ENCODE results near the gene SH3BP1.

DNA sequence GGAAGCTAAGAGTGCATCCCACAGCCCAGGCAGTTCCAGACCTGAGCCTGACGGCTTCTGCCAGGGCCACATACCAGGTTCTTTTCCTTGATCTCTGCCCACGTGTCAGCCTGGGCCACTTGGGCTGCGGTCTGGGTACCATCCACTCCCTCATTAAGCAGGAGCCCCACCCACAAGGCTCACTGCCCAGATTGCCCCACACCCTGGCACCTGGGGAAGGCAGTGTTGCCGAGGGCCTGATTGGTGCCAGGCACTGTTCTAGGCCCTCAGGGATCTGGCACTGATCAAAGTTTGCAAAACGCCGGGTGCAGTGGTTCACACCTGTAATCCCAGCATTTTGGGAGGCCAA is 15.5 kb upstream of the SH3BP1 start:
- TF ChIP-seq POLR2A (IDR thresholded peaks at IDR 0.05; ENCODE audit: low read depth, low read length) (no peak), POLR2AphosphoS5 (IDR thresholded peaks at IDR 0.05; ENCODE audit: low read depth, low read length) (no peak), TAF1 (IDR thresholded peaks at IDR 0.05; ENCODE audit: borderline replicate concordance, low read depth, low read length) (no peak)

Data from GM12892 (cell line).